Cardiac muscle cell (in vitro differentiated cells and primary cell): Measurements from ENCODE around the gene TEX29. TPM values are rescaled to one million over a fixed set of nuclear protein-coding genes. Genes with fewer than 3 reads are reported as not detected.

Source experiments
- DNase-seq, 2 donors: peaks; one replicate each; pipeline versions ENCODE4 v3.0.0 to v3.0.0-alpha.2; 2010 to 2017; ENCODE audit warnings: low read depth in 1 of 2, low spot score in 1 of 2
- H3K27ac ChIP-seq: fragments of 200-600 bp; sonication (generic); 2 replicates; pipeline ENCODE4 v1.5.1; 2016
- H3K27me3 ChIP-seq: fragments of 200-600 bp; sonication (generic); 2 replicates; pipeline ENCODE4 v1.6.0; 2016; ENCODE audit warnings: control low read depth
- H3K36me3 ChIP-seq: fragments of 200-600 bp; sonication (generic); 2 replicates; pipeline ENCODE4 v1.5.1; 2016; ENCODE audit warnings: control low read depth
- H3K4me1 ChIP-seq: fragments of 200-600 bp; sonication (generic); 2 replicates; pipeline ENCODE4 v1.8.1; 2017; ENCODE audit warnings: low read depth, mild to moderate bottlenecking, mixed run types
- H3K4me3 ChIP-seq: fragments of 200-600 bp; sonication (generic); 2 replicates; pipeline ENCODE4 v1.5.1; 2016; ENCODE audit warnings: mild to moderate bottlenecking
- H3K9me3 ChIP-seq: fragments of 200-600 bp; sonication (generic); 2 replicates; pipeline ENCODE4 v1.5.1; 2017; ENCODE audit warnings: low read depth, mild to moderate bottlenecking, control low read depth
- polyA plus RNA-seq: library from polyadenylated mRNA; unstranded; fragments of >200 nt; fragmentation: Nextera tagmentation; extraction: Ambion mirVana; gene quantifications from 2 replicates; pipeline ENCODE4 v1.2.1, GENCODE V29; 2016
- total RNA-seq: library from RNA; depleted of rRNA; stranded (reverse); fragments of >200 nt; gene quantifications from 2 replicates; pipeline ENCODE4 v1.2.3, GENCODE V29; 2016
- TF ChIP-seq, protein P1 (sequence below): IDR thresholded peaks from 2 replicates; pipeline ENCODE4 v1.5.1; 2012; ENCODE audit warnings: low read depth, mild to moderate bottlenecking, low read length

The TEX29 gene
- total and polyA plus RNA-seq, 2 experiments from 2014 or later, result not detected

DNA sequence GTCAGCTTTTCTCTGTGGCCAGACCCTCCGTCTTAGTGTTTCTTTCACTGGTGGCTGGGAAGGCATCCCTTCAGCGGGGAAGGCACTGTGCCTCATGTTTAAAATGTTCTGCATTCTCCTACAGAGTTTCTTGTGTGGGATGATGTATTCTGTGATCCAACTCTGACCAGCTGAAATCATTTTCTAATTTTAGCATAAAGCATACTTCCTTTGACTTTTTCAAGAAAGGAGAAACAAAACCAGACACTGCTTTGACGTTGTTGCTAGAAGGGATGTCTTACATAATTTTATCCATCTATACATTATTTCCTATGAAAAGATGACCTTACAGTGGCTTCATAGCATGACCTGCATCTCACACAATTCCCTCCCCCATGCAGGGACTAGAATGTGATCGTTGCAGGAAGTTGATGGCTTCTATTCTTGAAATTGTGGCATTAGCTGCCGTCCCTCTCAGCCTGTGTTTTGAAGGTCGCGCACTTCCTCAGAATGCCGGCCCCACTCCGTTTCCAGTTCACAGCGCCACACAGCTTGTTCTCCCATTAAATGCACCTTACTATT lies 38.6 kb upstream of the TEX29 start:
- no peaks in the 10 kb centered on the region for H3K9me3 ChIP-seq
- H3K4me3 ChIP-seq, result no peak overlapping the region
- H3K27me3 ChIP-seq, result no peaks in the 10 kb centered on the region
- peaks cover 35% of the 10 kb centered on the region for H3K4me1 ChIP-seq
- TF ChIP-seq, protein P1, sequence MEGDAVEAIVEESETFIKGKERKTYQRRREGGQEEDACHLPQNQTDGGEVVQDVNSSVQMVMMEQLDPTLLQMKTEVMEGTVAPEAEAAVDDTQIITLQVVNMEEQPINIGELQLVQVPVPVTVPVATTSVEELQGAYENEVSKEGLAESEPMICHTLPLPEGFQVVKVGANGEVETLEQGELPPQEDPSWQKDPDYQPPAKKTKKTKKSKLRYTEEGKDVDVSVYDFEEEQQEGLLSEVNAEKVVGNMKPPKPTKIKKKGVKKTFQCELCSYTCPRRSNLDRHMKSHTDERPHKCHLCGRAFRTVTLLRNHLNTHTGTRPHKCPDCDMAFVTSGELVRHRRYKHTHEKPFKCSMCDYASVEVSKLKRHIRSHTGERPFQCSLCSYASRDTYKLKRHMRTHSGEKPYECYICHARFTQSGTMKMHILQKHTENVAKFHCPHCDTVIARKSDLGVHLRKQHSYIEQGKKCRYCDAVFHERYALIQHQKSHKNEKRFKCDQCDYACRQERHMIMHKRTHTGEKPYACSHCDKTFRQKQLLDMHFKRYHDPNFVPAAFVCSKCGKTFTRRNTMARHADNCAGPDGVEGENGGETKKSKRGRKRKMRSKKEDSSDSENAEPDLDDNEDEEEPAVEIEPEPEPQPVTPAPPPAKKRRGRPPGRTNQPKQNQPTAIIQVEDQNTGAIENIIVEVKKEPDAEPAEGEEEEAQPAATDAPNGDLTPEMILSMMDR, result no peak
- H3K36me3 ChIP-seq, result peaks cover 28% of the 10 kb centered on the region
- DNase-seq, result peak in 1 of 2 donors; percentile 57
- peak overlapping the region; percentile 66 for H3K27ac ChIP-seq

DNA sequence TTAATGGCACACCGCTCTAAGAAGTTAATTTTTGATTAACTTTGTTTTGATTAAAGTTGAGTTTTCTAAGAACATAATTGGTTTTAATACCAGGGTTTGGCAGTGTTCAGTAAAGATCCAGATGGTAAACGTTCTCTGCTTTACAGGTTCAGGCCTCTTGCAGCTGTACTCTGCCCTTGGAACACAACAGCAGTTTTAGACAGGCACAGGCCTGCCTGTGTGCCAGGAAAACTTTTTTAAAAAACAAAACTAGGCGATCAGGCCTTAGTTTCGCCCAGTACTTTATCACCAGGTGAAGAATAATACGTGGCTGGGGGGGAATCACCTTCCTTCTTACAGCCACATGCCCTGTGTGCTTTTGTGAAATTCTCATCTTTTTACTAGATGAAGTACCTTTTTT lies 38.0 kb upstream of the TEX29 start:
- no peak for DNase-seq
- TF ChIP-seq, protein P1, result no peak
- peaks cover 35% of the 10 kb centered on the region for H3K4me1 ChIP-seq
- H3K36me3 ChIP-seq, result peaks cover 23% of the 10 kb centered on the region
- no peak overlapping the region for H3K4me3 ChIP-seq
- H3K27me3 ChIP-seq, result no peaks in the 10 kb centered on the region
- peak overlapping the region; percentile 66 for H3K27ac ChIP-seq
- H3K9me3 ChIP-seq, result no peaks in the 10 kb centered on the region

GRCh38 chr13:111282997-111283396 lies 37.4 kb upstream of the TEX29 start:
- Histone ChIP-seq H3K27me3 (no peaks in the 10 kb centered on the region), H3K4me3 (no peak overlapping the region), H3K36me3 (peaks cover 20% of the 10 kb centered on the region), H3K4me1 (peaks cover 35% of the 10 kb centered on the region), H3K27ac (no peak overlapping the region), H3K9me3 (no peaks in the 10 kb centered on the region)
- DNase-seq, result no peak
- TF ChIP-seq, protein P1, result no peak

DNA sequence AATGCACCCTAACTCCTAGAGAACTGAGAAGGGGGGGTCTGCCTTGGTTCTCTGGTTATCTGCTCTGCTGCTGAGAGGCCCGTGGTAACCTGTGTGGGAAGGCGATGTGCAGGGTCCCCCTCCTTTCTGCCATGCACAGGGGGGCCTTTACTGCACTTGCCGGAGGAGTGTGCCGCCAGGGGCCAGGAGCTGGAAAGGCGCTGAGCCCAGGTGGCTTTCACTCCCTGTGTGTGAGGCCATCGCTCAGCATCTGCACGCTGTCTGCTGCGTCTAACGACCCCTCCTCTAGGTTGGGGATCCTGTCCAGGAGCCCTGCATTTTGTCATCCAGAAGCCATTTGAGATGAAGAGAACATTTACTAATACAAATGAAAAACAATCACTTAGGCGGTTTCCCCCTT lies 37.0 kb upstream of the TEX29 start:
- Histone ChIP-seq H3K9me3 (no peaks in the 10 kb centered on the region), H3K4me1 (peaks cover 32% of the 10 kb centered on the region), H3K4me3 (no peak overlapping the region), H3K27me3 (no peaks in the 10 kb centered on the region), H3K36me3 (peaks cover 20% of the 10 kb centered on the region), H3K27ac (no peak overlapping the region)
- DNase-seq, result no peak
- TF ChIP-seq, protein P1, result no peak

GRCh38 chr13:111283991-111284390 lies 36.5 kb upstream of the TEX29 start:
- Histone ChIP-seq H3K27me3 (no peaks in the 10 kb centered on the region), H3K4me1 (peaks cover 26% of the 10 kb centered on the region), H3K4me3 (no peak overlapping the region), H3K36me3 (peaks cover 20% of the 10 kb centered on the region), H3K27ac (no peak overlapping the region), H3K9me3 (no peaks in the 10 kb centered on the region)
- no peak for DNase-seq
- TF ChIP-seq, protein P1, result no peak
